ELF-1 (cell line): ENCODE results near the gene ZNF441.
"Not testable (repeated sequence)": the region's sequence is repeated elsewhere in the genome, so short reads cannot be mapped to it uniquely, and the experiment has no call there.

Experiments used
- DNase-seq: peaks from one replicate; pipeline ENCODE4 v3.0.0-alpha.2; 2016; ENCODE audit warnings: low read depth, low spot score

Gene ZNF441

DNA sequence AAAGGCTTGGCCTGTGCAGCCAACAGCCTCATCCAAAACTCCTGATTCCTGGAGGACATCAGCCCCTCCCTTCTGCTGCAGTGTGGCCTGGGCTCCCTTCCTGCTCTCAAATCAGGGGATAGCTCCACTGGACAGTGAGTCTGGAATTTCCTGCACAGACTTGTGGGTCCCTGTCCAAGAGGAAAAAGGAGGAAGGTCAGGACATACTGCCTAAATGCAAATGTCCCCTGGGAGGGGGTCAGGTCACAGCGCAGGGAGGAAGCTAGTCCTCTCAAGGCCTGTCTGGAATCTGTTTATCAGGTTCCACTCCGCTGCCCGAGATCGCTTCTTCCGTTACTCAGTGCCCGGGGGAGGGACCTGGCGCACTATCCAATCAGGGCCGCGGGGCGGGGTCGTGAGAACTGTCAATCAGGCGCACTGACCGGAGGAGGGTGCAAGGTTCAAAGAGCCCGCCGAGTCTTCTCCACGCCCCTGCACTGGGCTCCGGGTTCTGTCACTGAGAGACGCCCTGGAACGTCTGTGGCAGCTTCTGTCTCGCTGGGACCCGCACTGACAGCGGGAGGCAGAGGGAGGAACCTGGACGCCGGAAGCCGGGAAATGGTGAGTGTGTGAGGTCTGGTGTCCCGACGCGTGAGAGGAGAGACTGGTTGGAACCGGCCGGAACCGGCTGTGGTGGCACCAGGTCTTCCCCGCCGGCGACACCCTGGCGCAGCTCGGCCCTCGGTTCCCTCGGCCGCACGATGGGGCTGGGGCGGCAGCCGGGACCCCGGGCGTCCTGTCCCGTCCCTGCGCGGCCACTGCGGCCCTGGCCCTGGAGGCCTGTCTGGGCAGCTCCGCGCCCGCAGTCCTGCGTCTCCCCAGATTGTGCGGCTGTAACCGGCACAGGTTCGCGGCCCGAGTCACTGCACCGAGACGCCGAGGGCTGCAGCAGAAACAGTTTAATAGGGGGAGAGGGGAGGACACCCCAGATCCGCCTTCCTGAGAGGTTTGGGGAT, at the start of gene ZNF441:
Gene ZNF441, plus strand, starts transcription at position 404 of the 995 bp plus-strand sequence. Its CDS starts 194 bp downstream, at position 598.
- peak; percentile 98 for DNase-seq

DNA sequence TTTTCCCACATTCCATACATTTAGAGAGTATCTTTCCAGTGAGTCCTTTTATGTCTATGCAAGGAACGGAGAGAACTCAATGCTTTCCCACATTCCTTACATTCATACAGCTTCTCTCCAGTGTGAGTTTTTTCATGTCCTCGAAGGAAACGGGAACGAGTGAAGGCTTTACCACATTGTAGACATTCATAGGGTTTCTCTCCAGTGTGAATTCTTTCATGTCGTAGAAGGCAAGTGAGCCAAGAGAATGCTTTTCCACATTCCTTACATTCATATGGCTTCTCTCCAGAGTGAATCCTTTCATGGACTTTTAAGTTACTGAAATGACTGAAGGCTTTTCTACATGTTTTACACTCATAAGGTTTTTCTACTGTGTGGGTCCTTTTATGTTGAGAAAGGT, 45.1 kb upstream of the ZNF441 start:
- no peak for DNase-seq

DNA sequence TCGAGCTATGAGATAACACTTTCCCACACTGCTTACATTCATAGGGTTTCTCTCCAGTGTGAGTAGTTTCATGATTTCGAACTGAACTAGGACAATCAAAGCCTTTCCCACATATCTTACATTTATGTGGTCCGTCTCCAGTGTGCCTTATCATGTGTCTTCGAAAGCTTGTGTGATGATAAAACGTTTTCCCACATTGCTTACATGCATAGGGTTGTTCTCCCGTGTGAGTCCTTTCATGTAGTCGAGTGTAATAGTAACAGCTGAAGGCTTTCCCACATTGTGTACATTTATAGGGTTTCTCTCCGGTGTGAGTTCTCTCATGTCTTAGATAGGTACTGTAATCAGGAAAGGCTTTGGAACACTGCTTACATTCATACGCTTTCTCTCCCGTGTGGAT, 44.4 kb upstream of the ZNF441 start:
- no peak for DNase-seq

DNA sequence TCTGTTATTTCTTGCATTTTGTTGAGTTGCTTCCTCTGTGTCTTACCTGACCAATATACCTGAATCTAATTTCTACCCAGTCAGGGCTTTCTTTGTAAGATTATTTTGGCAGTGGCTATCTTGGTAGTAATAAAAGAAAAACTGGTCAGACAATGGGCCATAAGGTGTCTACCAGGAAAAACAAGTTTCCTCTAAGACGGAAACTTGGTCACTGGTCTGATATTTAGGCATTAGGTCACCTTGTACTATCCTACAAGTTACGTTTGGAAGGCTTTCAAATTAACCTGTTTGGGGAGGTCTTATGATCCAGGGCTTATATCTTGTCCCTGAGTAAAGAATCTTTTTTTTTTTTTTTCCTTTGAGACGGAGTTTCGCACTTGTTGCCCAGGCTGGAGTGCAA, 37.2 kb upstream of the ZNF441 start:
- DNase-seq = no peak

DNA sequence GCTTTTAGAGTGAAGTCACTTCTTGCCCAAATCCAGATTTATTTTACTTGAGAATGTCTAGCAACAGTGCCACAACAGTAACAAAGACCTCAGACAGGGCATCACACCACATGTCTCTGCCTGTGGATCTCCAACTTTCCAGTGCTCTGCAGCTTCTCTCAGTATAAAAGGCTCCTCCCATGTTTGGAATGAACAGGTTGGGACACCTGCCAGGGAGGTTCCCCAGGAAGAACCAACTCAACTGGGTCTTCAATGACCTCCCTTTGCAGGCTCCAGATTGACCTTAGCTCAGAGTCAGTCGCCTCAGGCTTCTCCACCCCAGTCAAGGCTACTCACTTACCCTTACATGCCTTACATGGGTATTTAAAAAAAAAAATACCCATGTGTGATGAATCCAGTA, 31.4 kb upstream of the ZNF441 start:
- DNase-seq = peak; percentile 23

DNA sequence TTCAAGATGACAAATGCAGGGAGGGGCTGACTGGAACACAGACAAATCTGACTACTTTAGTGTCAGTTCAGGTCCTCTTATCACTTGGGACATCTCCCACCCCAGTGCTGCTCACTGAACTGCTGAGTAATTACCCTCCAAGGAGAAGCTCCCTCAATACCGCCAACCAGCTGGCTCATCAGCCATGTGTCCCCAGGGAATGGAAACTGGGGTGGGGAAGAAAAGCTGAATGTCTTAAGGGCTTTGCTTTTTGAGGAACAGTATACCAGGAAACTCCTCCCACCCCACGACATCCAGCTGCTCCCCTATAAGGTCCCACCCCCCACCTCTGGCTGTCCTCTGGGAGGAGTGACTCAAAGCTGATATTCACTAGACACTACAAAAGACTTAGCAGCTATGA, 30.1 kb upstream of the ZNF441 start:
- peak; percentile 62 for DNase-seq

DNA sequence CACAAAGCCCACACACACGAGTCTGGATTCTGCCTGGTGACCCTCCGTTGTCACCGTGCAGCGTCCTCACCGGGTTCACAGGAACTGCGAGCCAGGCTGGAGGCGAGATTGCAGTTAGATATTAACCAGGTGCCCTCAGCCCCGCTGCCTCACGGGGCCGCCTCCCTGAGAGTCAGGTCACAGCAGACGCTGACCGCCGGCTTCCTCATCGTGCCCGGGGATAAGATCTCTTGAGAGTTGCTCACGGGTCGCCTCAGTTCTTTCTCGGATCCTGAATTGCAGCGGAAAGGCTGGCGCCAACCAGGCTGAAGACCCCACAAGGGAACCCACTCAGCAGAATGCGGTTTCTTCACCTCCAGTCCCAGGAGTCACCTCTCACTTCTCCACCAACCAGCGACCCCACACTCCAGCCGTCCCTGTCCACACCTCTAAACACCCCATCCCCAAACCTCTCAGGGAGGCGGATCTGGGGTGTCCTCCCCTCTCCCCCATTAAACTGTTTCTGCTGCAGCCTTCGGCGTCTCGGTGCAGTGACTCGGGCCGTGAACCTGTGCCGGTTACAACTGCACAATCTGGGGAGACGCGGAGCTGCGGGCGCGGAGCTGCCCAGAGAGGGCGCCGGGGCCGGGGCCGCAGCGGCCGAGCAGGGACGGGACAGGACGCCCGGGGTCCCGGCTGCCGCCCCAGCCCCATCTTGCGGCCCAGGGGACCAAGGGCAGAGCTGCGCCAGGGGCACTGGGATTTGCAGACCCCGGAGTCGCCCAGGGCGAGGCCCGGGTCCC, 28.6 kb upstream of the ZNF441 start:
- DNase-seq = peak; percentile 69

DNA sequence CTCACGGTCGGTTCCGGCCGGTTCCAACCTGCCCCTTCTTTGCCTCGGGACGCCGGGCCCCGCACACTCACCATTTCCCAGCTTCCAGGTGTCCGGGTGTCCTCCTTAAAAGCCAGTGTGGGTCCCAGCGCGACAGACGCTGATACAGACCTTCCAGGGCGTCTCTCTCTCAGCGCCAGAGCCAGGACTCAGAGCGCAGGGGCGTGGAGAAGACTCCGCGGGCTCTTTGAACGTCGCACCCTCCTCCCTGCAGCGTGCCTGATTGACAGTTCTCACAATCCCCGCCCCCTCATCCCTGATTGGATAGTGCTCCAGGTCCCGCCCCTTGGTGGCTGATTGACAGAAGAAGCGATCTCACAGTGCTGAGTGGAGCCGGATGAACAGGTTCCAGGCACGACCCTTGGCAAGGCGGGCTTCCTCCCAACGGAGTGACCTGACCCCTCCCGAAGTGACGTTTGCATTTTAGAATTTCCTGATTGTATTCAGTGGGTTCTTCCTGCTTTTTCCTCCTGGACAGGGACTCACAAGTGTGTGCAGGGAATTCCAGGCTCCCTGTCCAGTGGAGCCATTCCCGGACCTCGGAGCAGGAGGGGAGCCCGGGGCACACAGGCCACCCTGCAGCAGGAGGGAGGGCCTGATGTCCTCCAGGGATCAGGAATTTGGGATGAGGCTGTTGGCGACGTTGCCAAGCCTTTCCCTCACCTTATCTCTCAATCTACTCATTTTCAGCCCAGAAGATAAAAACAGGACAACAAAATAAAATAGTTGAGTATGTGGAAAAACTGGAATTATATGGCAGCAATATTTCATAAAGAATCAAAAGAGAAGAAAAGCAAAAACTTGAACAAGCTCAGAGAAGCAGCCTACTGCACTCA, 27.8 kb upstream of the ZNF441 start, which contains the start of gene ZNF823:
Gene ZNF823, minus strand, starts transcription at position 201 of the 875 bp plus-strand sequence. Its CDS starts 127 bp downstream, at position 74.
- DNase-seq = peak; percentile 99

DNA sequence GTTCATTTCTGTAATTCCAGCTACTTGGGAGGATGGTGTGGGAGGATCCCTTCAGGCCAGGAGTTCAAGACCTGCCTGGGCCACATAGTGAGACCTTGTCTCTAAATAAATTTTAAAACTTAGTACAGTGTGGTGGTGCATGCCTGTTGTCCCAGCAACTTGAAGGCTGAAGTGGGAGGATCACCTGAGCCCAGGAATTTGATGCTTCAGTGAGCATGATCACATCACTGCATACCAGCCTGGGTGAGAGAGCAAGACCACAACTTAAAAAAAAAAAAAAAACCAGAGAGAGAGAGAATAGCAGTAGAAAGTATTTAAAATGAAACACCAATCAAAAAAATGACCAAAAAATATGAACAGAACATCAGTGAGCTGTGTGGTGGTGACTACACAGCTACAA, 20.9 kb upstream of the ZNF441 start:
- no peak for DNase-seq

DNA sequence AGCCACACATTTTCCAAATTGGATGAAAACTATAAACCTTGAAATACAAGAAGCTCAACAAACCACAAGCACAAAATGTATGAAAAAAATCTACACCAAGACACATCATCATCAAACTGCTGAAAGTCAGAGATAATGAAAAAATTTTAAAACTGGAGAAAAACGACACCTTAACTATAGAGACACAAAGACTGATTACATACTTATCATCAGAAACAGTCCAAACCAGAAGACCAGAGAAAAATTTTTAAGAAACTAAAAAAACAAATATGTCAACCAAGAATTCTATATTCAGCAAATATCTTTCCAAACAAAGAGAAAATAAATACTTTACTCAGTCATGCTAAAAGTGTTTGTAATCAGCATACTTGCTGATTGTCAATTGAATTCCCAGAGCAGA, 19.5 kb upstream of the ZNF441 start:
- no peak for DNase-seq

DNA sequence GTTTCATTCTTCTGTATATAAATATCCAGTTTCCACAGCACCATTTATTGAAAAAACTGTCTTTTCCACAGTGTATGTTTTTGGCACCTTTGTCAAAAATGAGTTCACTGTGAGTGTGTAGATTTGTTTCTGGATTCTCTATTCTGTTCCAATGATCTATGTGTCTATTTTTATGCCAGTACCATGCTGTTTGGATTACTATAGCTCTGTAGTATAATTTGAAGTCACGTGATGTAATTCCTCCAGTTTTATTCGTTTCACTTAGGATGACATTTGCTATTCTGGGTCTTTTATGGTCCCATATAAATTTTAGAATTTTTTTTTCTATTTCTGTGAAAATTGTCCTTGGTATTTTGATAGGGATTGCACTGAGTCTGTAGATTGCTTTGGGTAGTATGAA, 17.0 kb upstream of the ZNF441 start:
- DNase-seq = no peak

DNA sequence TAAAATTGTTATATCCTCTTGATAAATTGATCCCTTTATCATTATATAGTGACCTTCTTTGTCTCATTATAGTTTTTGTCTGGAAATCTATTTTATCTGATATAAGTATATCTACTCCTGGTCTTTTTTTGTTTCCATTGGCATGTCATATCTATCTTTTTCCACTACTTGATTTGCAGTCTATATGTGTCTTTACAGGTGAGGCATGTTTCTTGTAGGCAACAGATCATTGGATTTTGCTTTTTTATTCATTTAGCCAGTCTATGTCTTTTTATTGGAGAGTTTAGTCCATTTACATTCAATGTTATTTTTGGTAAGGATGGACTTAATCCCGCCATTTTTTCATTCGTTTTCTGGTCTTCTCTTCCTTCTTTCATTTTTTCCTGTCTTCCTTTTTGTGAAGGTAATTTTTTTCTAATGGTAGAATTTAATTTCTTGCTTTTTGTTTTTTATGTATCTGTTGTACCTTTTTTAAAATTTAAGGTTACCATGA, 14.5 kb upstream of the ZNF441 start:
- no peak for DNase-seq

DNA sequence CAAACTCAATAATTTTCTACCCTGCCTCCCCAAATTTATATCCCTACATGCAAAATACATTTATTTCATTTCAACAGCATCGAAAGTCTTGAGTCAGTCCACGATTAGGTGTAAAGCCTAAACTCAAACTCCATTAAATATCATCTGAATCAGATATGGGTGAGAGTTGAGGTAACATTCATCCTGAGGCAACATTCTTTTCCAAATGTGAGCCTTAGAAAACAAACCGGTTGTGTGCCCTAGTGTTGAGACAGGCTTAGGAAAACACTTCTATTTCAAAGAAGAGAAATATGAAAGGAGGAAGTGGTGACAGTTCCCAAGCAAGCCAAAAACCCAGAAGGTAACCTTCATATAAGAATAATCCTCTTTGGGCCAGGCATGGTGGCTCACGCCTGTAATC, 12.1 kb upstream of the ZNF441 start:
- DNase-seq = no peak

DNA sequence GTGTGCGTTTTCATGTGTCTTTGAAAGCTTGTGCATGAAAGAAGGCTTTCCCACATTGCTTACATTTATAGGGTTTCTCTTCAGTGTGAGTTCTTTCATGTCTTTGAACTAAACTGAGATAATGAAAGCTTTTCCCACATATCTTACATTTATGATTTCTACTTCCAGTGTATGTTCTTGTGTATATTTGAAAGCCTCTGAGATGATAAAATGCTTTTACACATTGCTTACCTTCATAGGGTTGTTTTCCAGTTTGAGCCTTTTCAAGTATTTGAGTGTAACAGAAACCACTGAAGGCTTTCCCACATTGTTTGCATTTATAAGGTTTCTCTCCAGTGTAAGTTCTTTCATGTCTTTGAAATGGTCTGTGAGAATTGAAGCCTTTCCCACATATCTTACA, 9.8 kb upstream of the ZNF441 start:
- no peak for DNase-seq

DNA sequence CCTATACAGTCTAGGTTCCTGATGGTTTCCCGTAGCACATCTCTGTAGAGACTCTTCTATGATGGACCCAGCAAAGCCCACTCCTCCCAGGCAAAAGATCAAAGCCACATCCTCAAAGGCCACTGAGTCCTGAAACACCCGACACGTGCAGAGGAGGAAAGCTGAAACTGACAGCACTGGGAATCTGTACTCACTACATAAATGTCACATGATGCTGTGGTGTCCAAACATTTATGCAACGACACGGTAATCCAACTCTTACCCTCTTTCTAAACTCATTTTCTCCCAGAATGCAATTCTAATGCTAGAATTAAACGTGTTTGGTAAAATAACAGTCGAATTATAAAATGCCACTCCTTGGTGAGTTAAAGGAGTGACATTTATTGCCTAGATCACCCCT, 7.0 kb upstream of the ZNF441 start:
- no peak for DNase-seq

DNA sequence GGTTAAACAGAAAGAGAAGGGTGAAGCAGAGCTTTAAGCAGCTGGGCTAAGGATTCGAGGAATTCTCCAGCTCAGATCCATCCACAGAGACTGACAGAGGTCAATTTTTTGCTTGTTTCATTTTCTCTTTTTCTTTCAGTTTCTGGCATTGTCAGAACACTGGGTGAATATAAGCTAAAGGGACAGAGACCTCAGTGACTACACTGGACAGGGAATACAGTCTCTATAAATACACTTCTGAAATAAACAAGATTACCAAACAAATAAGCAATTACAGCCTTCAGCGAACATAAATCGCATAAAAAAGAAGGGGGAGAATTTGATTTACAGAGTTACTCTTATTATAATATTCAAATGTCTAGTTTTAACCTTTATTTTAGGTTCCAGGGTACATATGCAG, 3.7 kb upstream of the ZNF441 start:
- no peak for DNase-seq

DNA sequence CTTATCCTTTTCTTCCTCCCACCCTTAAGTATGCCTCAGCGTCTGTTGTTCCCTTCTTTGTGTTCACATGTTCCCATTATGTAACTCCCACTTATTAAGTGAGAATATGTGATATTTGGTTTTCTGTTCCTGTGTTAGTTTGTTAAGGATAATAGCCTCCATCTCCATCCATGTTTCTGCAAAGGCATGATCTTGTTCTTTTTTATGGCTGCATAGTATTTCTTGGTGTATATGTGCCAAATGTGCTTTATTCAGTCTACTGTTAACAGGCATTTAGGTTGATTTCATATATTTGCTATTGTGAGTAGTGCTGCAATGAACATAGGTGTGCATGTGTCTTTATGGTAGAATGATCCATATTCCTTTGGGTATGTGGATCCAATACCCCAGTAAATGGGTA, 3.2 kb upstream of the ZNF441 start:
- DNase-seq = no peak

DNA sequence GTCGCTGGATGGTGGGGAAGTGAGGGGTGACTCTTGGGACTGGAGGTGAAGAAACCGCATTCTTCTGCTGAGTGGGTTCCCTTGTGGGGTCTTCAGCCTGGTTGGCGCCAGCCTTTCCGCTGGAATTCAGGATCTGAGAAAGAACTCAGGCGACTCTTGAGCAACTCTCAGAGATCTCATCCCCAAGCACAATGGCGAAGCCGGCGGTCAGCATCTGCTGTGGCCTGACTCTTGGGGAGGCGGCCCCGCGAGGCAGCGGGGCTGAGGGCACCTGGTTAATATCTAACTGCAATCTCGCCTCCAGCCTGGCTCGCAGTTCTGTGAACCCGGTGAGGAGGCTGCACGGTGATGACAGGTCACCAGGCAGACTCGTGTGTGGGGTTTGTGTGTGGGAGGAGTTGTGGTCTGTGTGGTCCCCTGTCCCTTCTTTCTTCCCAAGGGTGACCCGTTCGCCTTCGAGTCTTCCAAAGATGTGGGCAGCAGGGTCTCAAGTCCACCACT, 883 bp downstream of the ZNF441 start:
- peak; percentile 40 for DNase-seq

DNA sequence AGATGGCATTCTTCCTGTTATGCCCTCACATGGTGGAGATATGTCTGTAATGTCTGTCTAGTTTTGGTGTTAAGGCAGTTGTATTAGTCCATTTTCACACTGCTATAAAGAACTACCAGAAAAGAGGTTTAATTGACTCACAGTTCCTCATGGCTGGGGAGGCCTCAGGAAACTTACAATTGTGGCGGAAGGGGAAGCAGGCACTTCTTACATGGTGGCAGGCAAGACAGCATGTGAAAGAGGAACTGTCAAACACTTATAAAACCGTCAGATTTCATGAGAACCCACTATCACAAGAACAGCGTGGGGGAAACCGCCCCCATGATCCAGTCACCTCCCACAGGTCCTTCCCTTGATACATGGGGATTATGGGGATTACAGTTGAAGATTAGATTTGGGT, 3.2 kb downstream of the ZNF441 start:
- DNase-seq = no peak

DNA sequence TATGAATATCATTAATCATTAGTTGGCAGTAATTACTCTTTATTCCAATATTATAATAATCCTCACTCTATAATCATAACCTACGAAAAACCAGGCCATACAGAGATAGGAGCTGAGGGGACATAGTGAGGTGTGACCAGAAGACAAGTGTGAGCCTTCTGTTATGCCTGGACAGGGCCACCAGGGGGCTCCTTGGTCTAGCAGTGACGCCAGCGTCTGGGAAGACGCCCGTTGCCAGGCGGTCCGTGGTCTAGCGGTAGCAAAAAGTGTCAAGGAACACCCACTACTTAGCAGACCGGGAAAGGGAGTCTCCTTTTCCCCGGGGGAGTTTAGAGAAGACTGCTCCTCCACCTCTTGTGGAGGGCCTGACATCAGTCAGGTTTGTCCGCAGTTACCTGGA, 4.7 kb downstream of the ZNF441 start:
- peak; percentile 32 for DNase-seq

DNA sequence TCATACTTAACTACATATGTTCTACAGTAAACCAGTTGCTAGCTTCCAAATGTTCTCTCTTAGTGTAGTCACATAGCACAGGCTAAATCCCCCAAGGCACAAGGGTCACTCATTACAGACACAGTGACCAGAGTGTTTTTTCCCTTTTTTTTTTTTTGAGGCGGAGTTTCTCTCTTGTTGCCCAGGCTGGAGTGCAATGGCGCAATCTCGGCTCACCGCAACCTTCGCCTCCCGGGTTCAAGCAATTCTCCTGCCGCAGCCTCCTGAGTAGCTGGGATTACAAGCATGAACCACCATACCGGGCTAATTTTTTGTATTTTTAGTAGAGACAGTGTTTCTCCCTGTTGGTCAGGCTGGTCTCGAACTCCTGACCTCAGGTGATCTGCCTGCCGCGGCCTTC, 9.9 kb downstream of the ZNF441 start:
- not testable (repeated sequence) for DNase-seq
